ENCODE data around the gene PCOLCE2.

DNA sequence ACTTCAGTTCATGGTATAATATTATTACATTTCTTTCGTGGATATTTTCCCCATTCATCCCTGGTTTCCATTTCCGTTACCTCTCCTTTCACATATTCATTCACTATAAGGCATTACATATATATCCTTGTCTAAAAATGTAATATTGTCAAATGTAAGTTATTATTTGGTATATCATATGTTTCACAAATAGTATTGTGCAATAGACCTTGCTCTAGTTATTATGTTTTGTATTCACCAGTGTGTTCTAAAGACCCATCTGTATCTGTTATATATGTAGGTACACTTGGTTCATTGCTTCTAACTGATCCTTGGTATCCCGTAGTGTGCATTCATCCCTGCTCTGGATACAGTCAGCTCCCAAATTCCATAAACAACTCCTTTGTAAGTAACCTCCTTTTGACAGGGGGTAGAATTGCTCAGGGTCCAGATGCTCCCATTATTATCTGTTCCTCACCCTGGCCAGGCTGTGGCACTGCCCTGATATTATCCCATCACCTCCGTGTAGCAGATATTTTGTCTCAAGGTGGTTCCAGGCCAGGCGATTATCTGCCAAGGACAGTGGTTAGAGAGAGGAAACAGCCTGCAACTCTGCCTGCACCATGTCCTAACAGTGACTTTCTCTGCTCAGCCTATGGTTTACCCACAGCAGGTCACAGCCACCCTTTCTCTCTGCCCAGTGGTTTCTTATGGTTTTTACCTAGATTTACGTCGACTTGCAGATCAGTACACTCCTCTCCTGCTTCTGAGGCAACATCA, 45.4 kb upstream of the PCOLCE2 start:
- TF ChIP-seq POLR2A (IDR thresholded peaks at IDR 0.05): no peak
- TF ChIP-seq POLR2AphosphoS5 (IDR thresholded peaks at IDR 0.05): no peak
- TF ChIP-seq, protein P1, sequence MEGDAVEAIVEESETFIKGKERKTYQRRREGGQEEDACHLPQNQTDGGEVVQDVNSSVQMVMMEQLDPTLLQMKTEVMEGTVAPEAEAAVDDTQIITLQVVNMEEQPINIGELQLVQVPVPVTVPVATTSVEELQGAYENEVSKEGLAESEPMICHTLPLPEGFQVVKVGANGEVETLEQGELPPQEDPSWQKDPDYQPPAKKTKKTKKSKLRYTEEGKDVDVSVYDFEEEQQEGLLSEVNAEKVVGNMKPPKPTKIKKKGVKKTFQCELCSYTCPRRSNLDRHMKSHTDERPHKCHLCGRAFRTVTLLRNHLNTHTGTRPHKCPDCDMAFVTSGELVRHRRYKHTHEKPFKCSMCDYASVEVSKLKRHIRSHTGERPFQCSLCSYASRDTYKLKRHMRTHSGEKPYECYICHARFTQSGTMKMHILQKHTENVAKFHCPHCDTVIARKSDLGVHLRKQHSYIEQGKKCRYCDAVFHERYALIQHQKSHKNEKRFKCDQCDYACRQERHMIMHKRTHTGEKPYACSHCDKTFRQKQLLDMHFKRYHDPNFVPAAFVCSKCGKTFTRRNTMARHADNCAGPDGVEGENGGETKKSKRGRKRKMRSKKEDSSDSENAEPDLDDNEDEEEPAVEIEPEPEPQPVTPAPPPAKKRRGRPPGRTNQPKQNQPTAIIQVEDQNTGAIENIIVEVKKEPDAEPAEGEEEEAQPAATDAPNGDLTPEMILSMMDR (IDR thresholded peaks at IDR 0.05): no peak

All from gastroesophageal sphincter (tissue), 3 donors.